GM23338 (cell line): ENCODE data around the gene LRRN4.

Source experiments
- CREB1 ChIP-seq: fragments of 250-450 bp; sonication (Bioruptor Pico); IDR thresholded peaks from 2 replicates; pipeline ENCODE4 v1.5.0; 2020; ENCODE audit warnings: low read depth, mild to moderate bottlenecking, moderate library complexity
- CTCF ChIP-seq, 2 experiments: fragments of 200-600 bp in 1 of 2; sonication (generic) in 1 of 2; conservative IDR thresholded peaks; 2 replicates each; pipeline versions ENCODE4 v1.5.1 to v1.6.1; 2016 to 2017; ENCODE audit warnings: antibody characterized with exemption in 2 of 2, low read depth in 2 of 2, mild to moderate bottlenecking in 2 of 2, moderate library complexity in 1 of 2
- EZH2 ChIP-seq: fragments of 200-600 bp; sonication (generic); IDR thresholded peaks from one replicate; pipeline ENCODE4 v1.8.0; 2017; ENCODE audit warnings: antibody characterized with exemption, mild to moderate bottlenecking, low read depth; ENCODE audit not compliant: unreplicated experiment
- EZH2phosphoT487 ChIP-seq: fragments of 200-600 bp; sonication (generic); IDR thresholded peaks from one replicate; pipeline ENCODE4 v1.8.1; 2018; ENCODE audit warnings: antibody characterized with exemption; ENCODE audit not compliant: unreplicated experiment
- JUNB ChIP-seq: IDR thresholded peaks from one replicate; pipeline ENCODE4 v1.6.1; 2016; ENCODE audit warnings: antibody characterized with exemption; ENCODE audit not compliant: unreplicated experiment
- NANOG ChIP-seq: IDR thresholded peaks from 2 replicates; pipeline ENCODE4 v1.6.1; 2016; ENCODE audit warnings: antibody characterized with exemption, borderline replicate concordance
- POLR2AphosphoS5 ChIP-seq: IDR thresholded peaks from 2 replicates; pipeline ENCODE4 v1.6.1; 2016; ENCODE audit warnings: antibody characterized with exemption, low read depth
- ZNF331 ChIP-seq: fragments of 250-450 bp; sonication (Bioruptor Pico); IDR thresholded peaks from 2 replicates; pipeline ENCODE4 v1.5.0; 2020; ENCODE audit warnings: low read depth, mild to moderate bottlenecking, moderate library complexity
- TF ChIP-seq, protein P1 (sequence below): IDR thresholded peaks from one replicate; pipeline ENCODE4 v1.6.1; 2018; ENCODE audit warnings: antibody characterized with exemption; ENCODE audit not compliant: unreplicated experiment

DNA sequence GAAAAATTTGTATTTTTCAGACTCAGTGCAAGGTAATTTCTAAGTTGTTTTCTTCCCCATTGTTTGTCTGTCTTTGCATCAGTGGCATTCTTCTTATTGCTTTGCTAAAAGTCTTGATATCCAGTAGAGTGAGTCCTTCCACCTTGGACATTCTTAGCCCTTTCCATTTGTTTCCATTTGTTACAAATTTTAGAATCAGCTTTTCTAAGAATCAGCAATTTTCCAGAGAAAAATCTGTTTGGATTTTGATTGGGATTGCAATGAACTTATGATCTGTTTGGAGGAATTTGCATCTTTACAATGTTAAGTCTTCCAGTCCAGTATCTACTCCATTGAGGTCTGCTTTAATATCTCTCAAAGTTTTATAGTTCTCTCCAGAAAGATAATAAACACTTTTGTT lies 36.4 kb downstream of the LRRN4 start:
- TF ChIP-seq POLR2AphosphoS5: no peak
- TF ChIP-seq CTCF (conservative IDR thresholded peaks at IDR 0.05; ENCODE audit: low read depth in 2 of 2): no peak
- TF ChIP-seq EZH2: no peak
- no peak for TF ChIP-seq EZH2phosphoT487
- TF ChIP-seq JUNB: no peak
- TF ChIP-seq, protein P1, sequence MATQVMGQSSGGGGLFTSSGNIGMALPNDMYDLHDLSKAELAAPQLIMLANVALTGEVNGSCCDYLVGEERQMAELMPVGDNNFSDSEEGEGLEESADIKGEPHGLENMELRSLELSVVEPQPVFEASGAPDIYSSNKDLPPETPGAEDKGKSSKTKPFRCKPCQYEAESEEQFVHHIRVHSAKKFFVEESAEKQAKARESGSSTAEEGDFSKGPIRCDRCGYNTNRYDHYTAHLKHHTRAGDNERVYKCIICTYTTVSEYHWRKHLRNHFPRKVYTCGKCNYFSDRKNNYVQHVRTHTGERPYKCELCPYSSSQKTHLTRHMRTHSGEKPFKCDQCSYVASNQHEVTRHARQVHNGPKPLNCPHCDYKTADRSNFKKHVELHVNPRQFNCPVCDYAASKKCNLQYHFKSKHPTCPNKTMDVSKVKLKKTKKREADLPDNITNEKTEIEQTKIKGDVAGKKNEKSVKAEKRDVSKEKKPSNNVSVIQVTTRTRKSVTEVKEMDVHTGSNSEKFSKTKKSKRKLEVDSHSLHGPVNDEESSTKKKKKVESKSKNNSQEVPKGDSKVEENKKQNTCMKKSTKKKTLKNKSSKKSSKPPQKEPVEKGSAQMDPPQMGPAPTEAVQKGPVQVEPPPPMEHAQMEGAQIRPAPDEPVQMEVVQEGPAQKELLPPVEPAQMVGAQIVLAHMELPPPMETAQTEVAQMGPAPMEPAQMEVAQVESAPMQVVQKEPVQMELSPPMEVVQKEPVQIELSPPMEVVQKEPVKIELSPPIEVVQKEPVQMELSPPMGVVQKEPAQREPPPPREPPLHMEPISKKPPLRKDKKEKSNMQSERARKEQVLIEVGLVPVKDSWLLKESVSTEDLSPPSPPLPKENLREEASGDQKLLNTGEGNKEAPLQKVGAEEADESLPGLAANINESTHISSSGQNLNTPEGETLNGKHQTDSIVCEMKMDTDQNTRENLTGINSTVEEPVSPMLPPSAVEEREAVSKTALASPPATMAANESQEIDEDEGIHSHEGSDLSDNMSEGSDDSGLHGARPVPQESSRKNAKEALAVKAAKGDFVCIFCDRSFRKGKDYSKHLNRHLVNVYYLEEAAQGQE: no peak
- TF ChIP-seq CREB1: no peak
- TF ChIP-seq NANOG: no peak
- no peak for TF ChIP-seq ZNF331 (CRISPR knock-in tag)
